Pulmonary artery endothelial cell (primary cell): ENCODE results near the gene MCM7. TPM values are rescaled to one million over a fixed set of nuclear protein-coding genes. Genes with fewer than 3 reads are reported as not detected.

Experiments
- DNase-seq: peaks from one replicate; pipeline ENCODE4 v3.0.0-alpha.2; 2011; ENCODE audit warnings: low read depth, low spot score
- total RNA-seq: library from RNA; depleted of rRNA; stranded (reverse); fragments of >200 nt; gene quantifications from 2 replicates; pipeline ENCODE4 v1.2.3, GENCODE V29; 2014

Gene MCM7
- total RNA-seq, 1 donor from 2014 or later = 114 TPM

DNA sequence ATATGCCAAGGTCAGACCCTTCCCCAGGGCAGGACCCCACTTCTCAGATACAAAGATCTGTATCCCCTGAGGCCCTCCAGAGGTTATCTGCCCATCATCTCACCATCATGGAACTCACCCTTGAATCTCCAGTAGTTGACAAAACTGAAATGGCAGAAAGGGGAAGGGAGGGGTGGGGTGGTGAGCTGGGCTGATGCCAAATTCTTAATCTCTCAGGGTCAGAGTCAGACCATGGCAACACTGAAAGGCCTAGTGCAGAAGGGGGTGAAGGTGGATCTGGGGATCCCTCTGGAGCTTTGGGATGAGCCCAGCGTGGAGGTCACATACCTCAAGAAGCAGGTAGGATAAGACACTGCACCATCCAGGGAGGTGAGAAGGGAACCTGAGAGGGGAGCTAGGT lies 21.4 kb upstream of the MCM7 start:
- DNase-seq = no peak

DNA sequence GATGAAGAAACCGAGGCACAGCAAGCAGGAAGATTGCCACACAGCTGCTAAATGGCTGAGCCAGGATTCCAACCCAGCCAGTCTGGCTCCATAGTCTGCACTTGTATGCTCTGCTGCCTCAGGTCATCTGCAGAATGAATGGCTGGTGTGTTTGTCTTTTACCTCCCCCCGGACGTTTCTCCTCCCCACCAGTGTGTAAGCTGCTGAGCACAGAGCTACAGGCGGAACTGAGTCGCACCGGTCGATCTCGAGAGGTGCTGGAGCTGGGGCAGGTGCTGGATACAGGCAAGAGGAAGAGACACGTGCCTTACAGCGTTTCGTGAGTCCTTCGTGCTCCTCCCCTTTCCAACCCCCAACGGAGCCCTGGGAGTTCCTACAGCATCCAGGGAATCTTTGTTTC lies 20.9 kb upstream of the MCM7 start:
- DNase-seq = no peak

DNA sequence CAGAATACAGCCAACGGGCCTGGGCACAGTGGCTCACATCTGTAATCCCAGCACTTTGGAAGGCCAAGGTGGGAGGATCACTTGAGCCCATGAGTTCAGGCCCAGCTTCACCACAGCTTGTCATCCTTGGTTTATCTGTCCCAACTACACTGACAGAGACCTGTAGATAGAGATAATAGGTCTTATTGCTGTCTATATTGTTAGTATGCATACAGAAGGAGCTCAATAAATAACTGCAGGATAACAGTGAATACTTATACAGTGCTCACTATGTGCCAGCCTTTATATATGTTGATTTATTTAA lies 19.5 kb upstream of the MCM7 start:
- DNase-seq = no peak

DNA sequence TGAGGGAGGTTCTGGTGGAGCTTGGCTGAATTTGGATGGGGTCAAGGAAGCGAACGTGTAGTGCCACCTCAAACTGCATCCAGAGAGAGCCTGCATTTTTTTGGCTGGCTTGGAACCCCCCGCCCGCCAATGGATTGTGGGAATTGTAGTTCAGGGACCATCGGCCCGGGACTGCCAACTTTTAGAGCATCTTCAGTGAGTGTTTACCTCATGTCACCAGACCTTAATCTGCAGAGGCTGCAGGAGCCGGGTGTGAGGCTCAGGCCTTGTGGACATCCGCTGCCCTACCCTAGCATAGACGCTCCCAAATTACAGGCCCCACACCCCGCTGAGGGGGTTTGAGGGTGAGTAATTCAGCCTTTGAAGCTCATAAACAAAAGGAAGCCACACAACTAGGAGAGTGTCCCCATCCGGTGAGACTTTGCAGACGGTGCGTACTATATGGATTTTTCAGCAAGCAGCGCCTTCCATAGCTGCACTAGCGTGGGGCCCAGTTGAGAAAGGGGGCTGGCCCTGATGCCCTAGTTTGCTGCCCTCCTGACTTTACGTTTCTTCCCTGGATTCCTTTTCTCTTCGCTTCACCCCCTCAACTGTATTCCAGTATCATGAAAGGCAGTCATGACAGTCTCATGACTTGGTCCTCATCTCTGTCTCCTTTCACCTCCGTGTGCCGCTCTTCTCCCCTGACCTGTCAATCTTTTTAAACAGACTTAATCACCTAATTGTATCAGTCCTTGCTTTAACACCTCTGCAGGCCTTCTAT lies 19.0 kb upstream of the MCM7 start:
- no peak for DNase-seq

DNA sequence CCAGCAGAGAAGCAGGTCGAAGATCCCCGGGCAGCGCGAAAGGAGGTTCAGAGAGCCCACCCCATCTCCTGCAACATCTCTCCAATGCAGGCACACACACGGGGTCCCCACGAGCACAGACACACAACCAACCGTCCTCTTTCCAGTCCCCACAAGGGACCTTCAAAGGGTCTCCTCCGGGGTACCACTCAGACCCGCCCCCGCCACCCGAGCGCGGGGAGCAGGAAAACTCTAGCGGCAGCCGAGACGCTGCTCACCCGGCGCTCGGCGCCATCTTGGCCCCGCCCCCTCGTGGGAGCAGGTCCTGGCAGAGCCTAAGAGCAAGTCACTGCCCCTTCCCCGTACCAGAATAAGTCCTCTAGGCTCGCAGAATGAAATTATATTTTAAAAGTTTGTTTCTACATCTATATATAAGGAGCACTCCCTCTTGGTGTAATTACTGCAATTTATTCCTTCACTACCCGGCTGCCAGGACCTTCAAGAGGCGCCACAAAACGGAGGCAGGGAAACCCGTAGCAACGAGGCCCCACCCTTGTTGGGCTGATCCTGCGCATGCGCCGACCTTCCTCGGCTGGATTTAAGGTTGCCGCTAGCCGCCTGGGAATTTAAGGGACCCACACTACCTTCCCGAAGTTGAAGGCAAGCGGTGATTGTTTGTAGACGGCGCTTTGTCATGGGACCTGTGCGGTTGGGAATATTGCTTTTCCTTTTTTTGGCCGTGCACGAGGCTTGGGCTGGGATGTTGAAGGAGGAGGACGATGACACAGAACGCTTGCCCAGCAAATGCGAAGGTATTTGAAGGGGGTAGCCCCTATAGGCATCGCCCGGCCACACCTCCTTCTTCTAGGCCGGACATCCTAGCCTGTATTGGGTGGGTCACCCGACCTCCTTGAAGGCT lies 18.1 kb upstream of the MCM7 start, which contains the start of the genes CNPY4 and TAF6:
TSS of gene CNPY4 (plus strand) at position 563 of the 898 bp plus-strand sequence. CDS start at position 674, 111 bp downstream.
TSS of gene TAF6 (minus strand) at position 287 of the 898 bp plus-strand sequence. CDS start 5,149 bp downstream, outside the sequence.
- peak; percentile 80 for DNase-seq

DNA sequence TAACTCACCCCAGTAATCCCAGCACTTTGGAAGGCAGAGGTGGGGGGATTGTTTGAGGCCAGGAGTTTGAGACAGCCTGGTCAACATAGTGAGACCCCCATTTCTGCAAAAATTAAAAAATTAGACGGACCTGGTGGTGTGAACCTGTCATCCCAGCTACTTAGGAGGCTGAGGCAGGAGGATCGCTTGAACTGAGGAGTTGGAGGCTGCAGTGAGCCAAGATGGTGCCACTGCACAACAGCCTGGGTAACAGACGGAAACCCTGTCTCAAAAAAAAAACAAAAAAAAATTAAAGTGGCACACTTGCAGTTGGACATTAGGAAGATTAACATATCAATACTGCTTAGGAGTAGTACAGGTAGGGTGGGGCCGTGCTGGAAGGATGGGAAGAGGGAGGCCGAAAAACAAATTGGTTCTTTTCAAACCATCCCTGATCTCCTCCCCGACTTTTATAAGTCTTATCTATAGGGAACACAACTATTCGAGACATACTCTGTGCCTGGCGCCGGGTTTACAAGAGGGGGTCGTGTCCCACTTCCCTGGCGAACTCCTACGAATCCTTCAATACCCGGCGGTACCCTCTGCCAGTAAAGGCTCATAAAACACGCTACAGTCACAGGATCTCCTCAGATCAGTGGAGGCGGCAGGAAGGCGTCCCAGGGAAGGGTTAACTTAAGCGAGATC lies 17.3 kb upstream of the MCM7 start:
- DNase-seq = no peak

DNA sequence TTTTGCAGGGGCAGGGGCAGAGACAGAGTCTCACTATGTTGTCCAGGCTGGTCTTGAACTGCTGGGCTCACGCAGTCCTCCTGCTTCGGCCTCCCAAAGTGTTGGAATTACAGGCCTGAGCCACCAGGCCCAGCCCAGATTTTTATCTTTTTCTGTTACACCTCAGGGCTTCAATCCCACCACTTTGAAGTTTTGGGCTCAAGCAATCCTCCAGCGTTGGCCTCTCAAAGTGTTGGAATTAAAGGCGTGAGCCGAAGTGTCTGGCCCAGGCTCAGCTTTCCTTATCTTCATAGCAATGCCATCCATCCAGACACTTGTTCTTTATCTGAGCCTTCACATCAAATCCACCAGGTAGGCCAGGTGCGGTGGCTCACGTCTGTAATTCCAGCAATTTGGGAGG lies 13.8 kb upstream of the MCM7 start:
- no peak for DNase-seq

DNA sequence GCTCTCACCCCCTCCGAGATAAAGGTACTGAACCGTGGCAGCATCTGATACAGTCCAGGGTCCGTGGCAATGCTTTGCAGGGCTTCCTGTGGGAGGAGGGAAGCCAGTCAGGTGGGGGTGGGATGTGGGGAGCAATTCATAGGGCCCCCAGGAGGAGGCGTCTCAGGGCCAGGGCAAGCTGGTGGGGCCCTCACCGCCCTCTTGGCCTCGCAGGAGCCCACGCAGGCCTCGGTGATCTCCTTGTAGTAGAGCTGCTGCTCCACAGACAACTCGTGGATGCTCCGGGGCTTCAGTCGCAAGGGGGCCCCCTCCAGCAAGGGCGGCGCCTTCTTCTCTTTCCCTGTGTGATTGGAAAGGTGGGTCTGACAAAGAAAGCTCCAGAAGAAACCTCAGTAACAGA lies 10.7 kb upstream of the MCM7 start:
- no peak for DNase-seq

DNA sequence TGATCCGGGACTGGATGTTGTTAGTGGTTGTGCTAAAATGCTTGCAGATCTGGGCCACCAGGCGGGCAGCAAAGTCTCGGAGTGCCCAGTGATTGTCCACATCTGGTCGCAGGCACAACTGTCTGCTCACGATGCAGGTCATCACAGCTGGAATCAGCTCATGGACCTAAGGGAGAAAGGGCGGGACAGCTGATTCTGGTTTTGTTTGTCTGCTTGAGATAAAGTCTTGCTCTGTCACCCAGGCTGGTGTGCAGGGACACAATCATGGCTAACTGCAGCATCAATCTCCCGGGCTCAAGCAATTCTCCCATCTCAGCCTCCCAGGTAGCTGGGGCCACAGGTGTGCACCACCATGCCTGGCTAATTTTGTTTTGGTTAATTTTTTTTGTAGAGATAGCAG lies 10.0 kb upstream of the MCM7 start:
- no peak for DNase-seq

DNA sequence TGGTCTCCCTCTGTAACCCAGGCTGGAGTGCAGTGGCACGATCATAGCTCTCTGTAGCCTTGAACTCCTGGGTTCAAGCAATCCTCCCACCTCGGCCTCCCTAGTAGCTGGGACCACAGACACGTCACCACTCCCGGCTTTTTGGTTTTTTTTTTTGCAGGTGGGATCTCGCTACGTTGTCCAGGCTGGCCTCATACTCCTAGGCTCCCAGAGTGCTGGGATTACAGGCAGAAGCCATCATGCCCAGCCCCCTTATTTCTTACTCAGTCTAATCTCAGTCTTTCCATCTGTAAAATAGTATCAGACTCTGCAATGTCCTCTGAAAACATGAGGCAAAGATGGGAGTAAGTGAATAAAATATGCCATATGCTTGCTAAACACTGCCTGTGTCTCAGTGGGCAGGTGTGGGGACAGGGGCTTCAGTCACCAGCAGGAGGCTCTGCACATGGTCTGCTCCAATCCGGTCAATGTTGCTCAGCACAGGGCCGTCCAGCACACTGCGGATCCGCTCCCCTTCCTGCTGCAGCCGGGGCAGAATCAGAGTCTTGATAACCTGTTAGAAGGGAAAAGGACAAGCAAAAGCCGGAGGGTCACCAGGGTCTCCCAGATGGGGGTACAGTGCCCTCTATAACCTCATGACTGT lies 8.4 kb upstream of the MCM7 start:
- DNase-seq = no peak

DNA sequence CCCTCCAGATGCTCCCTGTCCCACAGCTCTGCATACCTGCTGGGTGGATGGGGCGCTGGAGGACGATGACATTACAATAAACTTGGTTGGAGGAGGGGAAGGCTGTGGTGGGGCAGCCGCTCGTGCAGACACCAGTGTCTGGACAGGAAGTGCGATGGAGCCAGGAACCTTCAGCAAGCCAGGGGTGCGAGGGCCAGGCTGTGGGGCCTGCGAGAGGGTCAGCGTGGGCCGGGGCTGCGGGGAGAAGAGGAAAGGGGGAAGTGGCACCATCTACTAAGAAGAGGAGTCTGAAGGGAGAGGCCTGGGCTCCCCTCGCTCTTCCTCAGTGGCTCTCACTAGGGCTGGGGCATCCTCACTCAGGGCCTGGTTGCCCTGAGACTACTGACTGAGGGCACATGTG lies 6.7 kb upstream of the MCM7 start:
- DNase-seq = no peak

DNA sequence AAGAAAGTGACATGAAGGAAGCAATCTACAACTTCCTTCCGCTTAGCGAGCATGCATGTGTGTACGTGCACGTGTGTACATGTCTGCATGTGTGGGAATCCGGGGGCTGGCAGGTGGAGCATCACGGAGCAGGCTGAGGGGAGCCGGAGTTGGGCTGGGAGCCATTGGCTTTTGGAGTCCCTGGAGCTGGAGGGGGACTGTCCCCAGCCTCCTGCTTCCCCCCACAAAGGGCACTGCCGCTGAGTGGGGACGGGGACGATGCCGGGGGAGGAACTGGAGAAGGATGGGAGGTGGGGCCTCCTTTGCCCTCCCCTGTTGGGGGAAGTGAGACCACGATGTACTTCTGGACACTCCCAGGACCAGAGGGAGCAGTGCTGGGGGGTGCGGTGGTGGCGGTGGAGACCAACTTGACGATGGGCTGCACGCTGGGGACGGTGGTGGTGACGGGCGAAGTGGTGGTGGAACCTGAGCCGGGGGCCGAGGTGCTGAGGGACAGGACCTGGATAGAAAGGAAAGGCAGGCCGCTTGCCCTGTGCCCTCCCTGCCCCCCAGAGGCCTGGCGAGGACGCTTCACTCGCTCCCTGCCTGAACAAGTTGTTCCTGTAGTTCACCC lies 6.0 kb upstream of the MCM7 start:
- DNase-seq = no peak

DNA sequence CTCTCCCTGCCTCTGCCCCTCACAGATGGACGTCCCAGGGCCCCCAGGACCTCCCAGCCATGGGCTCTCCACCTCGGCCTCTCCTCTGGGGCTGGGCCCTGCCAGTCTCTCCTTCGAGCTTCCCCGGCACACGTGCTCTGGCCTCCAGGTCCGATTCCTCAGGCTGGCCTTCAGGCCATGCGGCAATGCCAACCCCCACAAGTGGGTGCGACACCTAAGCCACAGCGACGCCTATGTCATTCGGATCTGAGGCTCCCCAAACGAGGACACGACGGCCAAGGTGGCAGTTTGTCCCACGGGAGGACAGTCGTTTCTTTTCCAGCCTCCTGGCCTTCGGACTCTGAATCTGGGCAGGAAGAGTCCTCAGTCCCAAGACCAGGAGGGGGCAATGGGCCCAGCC lies 5.4 kb upstream of the MCM7 start:
- no peak for DNase-seq

DNA sequence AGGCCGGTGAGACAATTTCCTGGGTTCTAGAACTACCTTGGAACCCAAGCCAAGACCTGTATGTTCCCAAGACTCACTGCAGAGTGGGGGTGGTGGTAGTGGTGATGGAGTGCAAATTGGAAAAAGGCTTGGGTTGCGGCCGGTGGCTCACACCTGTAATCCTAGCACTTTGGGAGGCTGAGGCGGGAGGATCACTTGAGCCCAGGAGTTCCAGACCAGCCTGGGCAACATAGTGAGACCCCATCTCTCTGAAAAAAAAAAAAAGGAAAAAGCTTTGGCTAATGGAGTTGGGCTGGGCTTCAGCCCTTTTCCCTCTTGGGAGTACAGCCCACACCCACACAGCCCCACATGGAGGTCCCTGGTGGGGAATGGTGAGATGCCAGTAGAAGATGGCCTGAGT lies 4.3 kb upstream of the MCM7 start:
- DNase-seq = no peak

DNA sequence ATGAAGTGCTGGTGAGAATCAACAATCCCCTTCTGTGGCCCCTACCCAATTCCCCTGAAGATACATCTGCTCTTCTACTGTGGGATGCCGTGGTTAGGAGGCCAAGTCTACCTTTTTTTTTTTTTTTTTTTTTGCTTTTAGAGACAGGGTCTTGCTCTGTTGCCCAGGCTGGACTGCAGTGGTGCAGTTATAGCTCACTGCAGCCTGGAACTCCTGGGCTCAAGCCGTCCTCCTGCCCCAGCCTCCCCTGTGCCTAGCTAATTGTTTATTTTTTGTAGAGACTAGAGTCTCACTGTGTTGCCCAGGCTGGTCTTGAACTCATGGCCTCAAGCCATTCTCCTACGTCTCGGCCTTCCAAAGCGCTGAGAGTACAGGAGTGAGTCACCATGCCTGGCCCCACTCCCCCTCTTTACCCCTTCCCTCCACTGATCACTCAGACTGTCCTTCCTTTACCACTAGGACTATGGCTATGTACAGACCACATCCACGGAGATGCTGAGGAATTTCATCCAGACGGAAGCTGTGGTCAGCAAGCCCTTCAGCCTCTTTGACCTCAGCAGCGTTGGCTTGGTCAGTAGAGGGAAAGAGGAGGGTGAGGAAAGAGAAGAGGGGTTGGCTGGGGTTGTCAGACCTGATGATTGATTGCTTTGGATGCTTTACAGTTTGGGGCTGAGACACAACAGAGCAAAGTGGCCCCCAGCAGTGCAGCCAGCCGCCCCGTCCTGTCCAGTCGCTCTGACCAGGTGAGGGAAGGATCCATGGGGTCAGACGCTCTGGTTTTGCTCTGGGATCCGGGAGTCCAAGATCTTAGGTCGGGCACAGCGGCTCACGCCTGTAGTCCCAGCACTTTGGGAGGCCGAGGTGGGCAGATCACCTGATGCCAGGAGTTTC lies 2.0 kb upstream of the MCM7 start:
- DNase-seq = no peak

DNA sequence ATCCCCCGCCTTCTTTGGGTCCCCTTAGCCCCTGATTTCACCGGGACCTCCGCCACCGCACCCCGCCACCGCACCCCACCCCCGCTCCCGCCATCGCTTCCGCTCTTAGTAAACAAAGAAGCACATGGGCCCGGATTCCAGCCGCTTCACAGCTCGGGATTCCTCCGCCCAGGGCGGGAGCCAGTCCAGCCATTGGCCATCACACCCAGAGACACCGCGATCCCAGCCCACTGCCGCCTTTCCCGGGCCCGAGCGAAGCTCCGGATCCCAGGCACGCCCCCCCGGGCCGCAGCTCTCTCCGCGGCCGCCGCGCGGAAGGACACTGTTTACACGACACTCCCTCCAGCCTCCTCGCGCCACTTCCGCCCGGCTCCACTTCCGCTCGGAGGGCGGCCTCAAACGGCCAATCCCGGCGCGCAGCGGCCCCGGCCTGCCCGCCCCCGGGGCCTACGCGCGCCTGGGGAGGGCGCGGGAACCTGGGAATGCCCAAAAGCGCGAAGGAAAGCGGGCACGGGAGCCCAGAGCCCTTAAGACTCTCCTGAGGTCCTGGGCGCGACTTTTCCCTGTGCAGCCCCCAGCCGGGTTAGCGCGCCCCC lies 679 bp downstream of the MCM7 start:
- peak; percentile 95 for DNase-seq

DNA sequence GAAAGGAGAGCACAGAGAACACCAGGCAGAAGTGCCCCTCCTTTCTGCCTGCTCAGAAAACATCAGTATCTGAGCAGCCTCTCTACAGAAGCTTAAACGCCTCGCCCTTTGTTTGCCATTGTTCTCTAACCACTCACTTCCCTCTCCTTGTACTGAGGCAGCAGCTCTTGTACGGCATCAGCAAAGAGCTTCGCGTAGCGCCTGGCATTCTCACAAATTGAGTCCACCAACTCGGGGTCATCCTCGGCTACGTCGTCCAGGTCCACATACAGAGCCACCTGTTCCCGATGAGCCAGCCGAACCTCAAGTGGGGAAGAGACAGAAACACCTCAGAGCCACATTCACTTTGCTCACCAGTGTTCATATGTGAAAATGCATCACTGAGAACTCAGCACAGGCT lies 1.7 kb downstream of the MCM7 start:
- DNase-seq = no peak

DNA sequence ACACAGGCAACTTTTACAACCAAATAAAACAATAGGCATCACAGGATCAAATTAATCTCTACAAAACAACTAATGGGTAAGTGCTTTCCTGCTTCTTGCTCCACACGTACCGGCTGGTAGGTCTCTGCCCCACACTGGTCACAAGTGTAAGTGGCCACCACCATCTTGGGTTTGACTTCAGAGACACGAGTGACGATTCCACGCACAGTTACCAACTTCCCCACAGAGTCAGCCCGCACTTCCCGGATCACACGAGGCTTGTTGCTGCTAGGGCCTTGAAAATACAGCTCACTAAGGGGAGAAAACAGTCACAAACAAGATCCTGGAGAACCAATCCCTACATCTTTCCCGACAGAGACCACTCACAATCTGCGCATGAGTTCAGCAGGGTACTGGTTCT lies 2.3 kb downstream of the MCM7 start:
- no peak for DNase-seq

DNA sequence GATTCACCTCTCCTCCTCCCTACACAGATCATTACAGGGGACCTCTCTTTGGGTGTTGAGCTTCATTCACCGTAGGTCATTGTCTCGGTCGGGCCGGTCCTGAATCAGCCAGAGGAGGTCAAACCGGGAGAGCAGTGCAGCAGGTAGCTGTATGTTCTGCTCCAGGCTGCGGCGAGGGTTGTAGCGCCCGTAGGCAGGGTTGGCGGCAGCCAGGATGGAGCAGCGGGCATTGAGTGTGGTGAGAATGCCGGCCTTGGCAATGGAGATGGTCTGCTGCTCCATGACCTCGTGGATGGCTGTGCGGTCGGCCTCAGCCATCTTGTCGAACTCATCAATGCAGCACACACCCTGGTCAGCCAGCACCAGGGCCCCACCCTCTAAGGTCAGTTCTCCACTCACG lies 5.5 kb downstream of the MCM7 start:
- DNase-seq = no peak

DNA sequence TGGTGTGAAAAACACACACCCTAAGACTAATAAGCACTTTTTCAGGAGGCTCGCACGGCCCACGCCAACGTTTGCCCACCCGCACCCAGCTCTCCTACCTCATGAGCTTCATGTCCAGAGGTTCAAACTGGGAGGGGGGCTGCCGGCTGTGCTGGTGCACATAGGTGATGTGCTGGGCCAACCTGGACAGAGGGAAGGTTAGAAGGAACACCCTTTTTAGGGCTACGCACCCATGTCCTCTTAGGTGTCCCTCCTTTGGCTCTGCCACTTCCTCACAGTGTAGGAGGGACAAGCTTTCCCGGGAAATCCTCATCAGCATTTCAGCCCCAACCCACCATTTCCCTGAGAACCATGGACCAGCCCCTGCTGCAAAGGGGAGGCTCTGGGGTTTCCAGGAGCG lies 5.9 kb downstream of the MCM7 start:
- no peak for DNase-seq
